ENCODE measurements around the gene GSE1. TPM values are rescaled to one million over a fixed set of nuclear protein-coding genes. Genes with fewer than 3 reads are reported as not detected.
A peak's percentile ranks its signal among the peaks of the same experiment; 100 is the strongest.

The GSE1 gene
- total and polyA plus RNA-seq, 9 of the 15 experiments (the other 6 are each of a cell fraction or from before 2014, with no cell fraction given), result 12.2 to 244 (median 57.9) TPM

DNA sequence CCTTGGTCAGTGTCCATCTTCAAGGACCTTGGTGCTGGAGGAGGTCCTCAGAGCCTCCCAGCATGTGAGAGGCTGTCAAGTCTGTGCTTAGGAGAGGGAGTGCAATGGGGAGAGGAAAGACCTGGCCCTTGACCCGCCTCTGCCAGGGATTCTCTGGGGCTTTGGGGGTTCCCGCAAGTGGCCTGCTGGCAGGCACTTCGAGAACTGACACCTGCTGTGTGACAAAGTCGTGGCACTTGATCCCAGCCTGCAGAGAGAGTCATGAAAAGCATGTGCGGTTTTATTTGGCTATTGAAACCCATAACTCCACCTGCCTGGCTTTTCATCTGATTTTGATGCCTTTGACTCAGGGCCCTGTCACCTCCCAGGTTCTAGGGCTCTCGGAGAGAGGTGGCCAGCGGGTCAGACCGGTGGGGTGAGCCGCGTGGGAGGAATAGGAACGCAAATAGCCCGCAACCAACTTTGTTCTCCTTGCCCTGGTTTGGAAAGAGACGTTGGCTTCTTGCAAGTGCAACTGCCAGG is 42.8 kb upstream of the GSE1 start (continued):
- TF ChIP-seq, protein P1, sequence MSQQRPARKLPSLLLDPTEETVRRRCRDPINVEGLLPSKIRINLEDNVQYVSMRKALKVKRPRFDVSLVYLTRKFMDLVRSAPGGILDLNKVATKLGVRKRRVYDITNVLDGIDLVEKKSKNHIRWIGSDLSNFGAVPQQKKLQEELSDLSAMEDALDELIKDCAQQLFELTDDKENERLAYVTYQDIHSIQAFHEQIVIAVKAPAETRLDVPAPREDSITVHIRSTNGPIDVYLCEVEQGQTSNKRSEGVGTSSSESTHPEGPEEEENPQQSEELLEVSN (IDR thresholded peaks at IDR 0.05; ENCODE audit: borderline replicate concordance in 1 of 2, extremely low read depth in 1 of 2, insufficient read depth in 1 of 2, insufficient read length in 1 of 2, low read depth in 1 of 2, low read length in 1 of 2, poor library complexity in 1 of 2, severe bottlenecking in 1 of 2), result peak in 1 of 2 experiments; percentile 5
- TF ChIP-seq PURB (CRISPR knock-in tag; IDR thresholded peaks at IDR 0.05; ENCODE audit: low read depth), result no peak

DNA sequence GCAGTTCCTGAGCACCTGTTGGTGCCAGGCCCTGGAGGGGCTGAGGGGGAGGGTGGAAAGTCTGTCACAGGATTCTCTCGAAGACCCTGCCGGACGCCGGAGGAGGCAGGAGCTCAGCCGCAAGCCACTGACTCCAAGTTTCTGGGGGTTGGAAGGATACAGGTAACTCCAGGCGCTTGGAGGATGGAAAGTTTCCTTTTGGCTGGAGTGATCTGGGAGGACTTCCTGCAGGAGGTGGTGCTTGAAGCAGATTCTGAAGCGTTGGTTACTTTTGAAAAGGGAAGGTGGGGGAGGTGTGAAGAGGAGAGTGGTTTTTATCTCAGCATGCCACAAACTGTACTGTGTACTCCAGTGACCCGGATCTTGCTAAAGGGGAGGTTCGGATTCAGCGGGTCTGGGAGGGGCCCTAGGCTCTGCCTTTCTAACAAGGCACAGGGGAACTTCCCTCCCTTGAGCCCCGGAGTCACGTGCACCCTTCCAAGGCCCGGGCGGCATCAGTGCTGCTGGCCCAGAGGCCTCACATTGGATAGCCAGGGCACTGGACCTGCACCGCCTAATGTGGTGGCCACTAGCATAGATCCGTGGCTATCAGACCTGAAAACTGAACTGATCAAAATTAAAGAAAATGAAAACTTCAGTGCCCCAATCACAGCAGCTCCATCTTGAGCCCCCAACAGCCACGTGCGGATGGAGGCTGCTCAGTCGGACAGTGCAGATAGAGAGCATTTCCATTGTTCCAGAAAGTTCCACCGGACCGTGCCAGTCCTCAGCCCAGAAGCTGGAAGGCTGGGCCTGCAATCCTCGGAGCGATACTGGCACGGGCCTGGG is 42.2 kb upstream of the GSE1 start:
- Histone ChIP-seq H3K27me3 (ENCODE audit: control insufficient read depth in 2 of 2, insufficient read depth in 2 of 2, low read length in 2 of 2) (no peaks in the 10 kb centered on the region; a peak in 1 of 5 replicates), H3K9me1 (ENCODE audit: control insufficient read depth, insufficient read depth, low read length) (peaks cover 14% of the 10 kb centered on the region), H3K27ac (ENCODE audit: extremely low read depth, low read depth, low read length) (peak overlapping the region; percentile 97), H3K4me3 (peak overlapping the region; percentile 40), H3K79me2 (ENCODE audit: control insufficient read depth, insufficient read depth, low read length) (peaks cover 100% of the 10 kb centered on the region), H3K36me3 (ENCODE audit: control insufficient read depth, insufficient read depth, low read length) (peaks cover 65% of the 10 kb centered on the region), H4K20me1 (replicated peaks; ENCODE audit: control insufficient read depth, insufficient read depth, low read length) (peaks cover 70% of the 10 kb centered on the region), H3K9me3 (replicated peaks; ENCODE audit: control insufficient read depth, insufficient read depth, low read depth, low read length) (no peaks in the 10 kb centered on the region), H3K4me1 (replicated peaks in 1 of 2; ENCODE audit: control insufficient read depth in 2 of 2, insufficient read depth in 2 of 2, low read length in 2 of 2) (peaks cover 92 to 93% of the 10 kb centered on the region in 2 experiments), H3K9ac (ENCODE audit: insufficient read depth in 1 of 2, low read depth in 2 of 2, low read length in 2 of 2) (peak overlapping the region; percentile 76 to 90), H2AFZ (ENCODE audit: low read depth, low read length) (no peak overlapping the region), H3K4me2 (ENCODE audit: insufficient read depth, low read length) (peak overlapping the region; percentile 89)
- FAIRE-seq, result peak; percentile 95
- ATAC-seq, result peak; percentile 70
- 5% methylated on average over 24 of the region's 24 CpGs for WGBS (ENCODE audit: insufficient coverage, low coverage, missing lambda C conversion rate)
- ChIA-PET POLR2A (interaction anchor here (0.7 to 6.1 kb wide), 8 partner anchors 10 to 173 kb away, joined by 3 to 28 read pairs (median 4); partner anchors contain the start of gene GSE1), CTCF (ENCODE audit: low intra/inter-chr PET ratio) (interaction anchor here (0.9 kb wide), 1 partner anchor 268 kb away, joined by 3 read pairs; no protein-coding TSS in a partner anchor)
- in situ Hi-C loops (cut with MboI), result no loop called here
- intact Hi-C loops (cut with micrococcal nuclease), result loop anchor here (2.0 to 10.0 kb wide), 2 partner anchors 16 to 144 kb away; no protein-coding TSS in a partner anchor
- peak; percentile 83 to 98 (median 89) for DNase-seq (ENCODE audit: extremely low read depth in 1 of 4, low spot score in 3 of 4)
- BruUV-seq (replicated peaks), result no TSS peak
- TF ChIP-seq, protein P2, sequence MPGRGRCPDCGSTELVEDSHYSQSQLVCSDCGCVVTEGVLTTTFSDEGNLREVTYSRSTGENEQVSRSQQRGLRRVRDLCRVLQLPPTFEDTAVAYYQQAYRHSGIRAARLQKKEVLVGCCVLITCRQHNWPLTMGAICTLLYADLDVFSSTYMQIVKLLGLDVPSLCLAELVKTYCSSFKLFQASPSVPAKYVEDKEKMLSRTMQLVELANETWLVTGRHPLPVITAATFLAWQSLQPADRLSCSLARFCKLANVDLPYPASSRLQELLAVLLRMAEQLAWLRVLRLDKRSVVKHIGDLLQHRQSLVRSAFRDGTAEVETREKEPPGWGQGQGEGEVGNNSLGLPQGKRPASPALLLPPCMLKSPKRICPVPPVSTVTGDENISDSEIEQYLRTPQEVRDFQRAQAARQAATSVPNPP (IDR thresholded peaks at IDR 0.05; ENCODE audit: borderline replicate concordance, insufficient read depth, insufficient read length), result no peak
- TF ChIP-seq TOE1 (IDR thresholded peaks at IDR 0.05; ENCODE audit: borderline replicate concordance) (no peak), TOE1 (CRISPR knock-in tag; IDR thresholded peaks at IDR 0.05; ENCODE audit: borderline replicate concordance, low read depth) (no peak), CBX1 (IDR thresholded peaks at IDR 0.05; ENCODE audit: low read depth) (no peak), ZNF124 (CRISPR knock-in tag; IDR thresholded peaks at IDR 0.05) (no peak), SMARCB1 (IDR thresholded peaks at IDR 0.05; ENCODE audit: insufficient read length, low read depth) (peak; percentile 75), NFIC (IDR thresholded peaks at IDR 0.05) (no peak), NFE2L1 (tag; IDR thresholded peaks at IDR 0.05; ENCODE audit: borderline replicate concordance, low read depth) (no peak), RBM14 (IDR thresholded peaks at IDR 0.05; ENCODE audit: borderline replicate concordance, insufficient read depth, low read depth, low read length) (no peak), MIER1 (IDR thresholded peaks at IDR 0.05; ENCODE audit: low read depth) (no peak; the same call in 1 of the 2 replicates), SRSF1 (IDR thresholded peaks at IDR 0.05; ENCODE audit: low read depth, low read length) (no peak)
- TF ChIP-seq, protein P3, sequence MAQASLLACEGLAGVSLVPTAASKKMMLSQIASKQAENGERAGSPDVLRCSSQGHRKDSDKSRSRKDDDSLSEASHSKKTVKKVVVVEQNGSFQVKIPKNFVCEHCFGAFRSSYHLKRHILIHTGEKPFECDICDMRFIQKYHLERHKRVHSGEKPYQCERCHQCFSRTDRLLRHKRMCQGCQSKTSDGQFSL (CRISPR knock-in tag; IDR thresholded peaks at IDR 0.05), result no peak
- TF ChIP-seq, protein P3 (tag; IDR thresholded peaks at IDR 0.05), result no peak
